Naive B cell (primary cell): ENCODE data around the gene RAP2A. TPM values are rescaled to one million over a fixed set of nuclear protein-coding genes. Genes with fewer than 3 reads are reported as not detected.

Experiments used
- ATAC-seq, 2 donors: fragments of 150-1000 bp; cut with Tn5 transposase; 2 replicates each; pipeline ENCODE4 v1.10.0; 2021; ENCODE audit warnings: low read depth in 2 of 2, mild to moderate bottlenecking in 2 of 2, moderate library complexity in 2 of 2
- DNase-seq: peaks from one replicate; pipeline ENCODE4 v3.0.0; 2022
- H3K27ac Mint-ChIP-seq, 6 donors: one replicate each; pipeline ENCODE4 v1.8.0; 2020 to 2022; ENCODE audit warnings: mild to moderate bottlenecking in 6 of 6, mixed read lengths in 6 of 6, moderate library complexity in 5 of 6, inconsistent platforms in 2 of 6
- H3K27me3 Mint-ChIP-seq, 3 donors: one replicate each; pipeline ENCODE4 v1.8.0; 2021 to 2022; ENCODE audit warnings: mixed read lengths in 3 of 3, mild to moderate bottlenecking in 1 of 3
- H3K36me3 Mint-ChIP-seq, 2 donors: one replicate each; pipeline ENCODE4 v1.8.0; 2020 to 2022; ENCODE audit warnings: mixed read lengths in 2 of 2, inconsistent platforms in 1 of 2, mild to moderate bottlenecking in 1 of 2
- H3K4me1 Mint-ChIP-seq, 3 donors: one replicate each; pipeline ENCODE4 v1.8.0; 2020 to 2022; ENCODE audit warnings: mixed read lengths in 3 of 3, inconsistent platforms in 1 of 3, mild to moderate bottlenecking in 1 of 3, moderate library complexity in 1 of 3
- H3K4me3 Mint-ChIP-seq, 8 donors: one replicate each; pipeline ENCODE4 v1.8.0; 2020 to 2022; ENCODE audit warnings: mild to moderate bottlenecking in 8 of 8, mixed read lengths in 8 of 8, moderate library complexity in 8 of 8, inconsistent platforms in 2 of 8
- H3K9me3 Mint-ChIP-seq, 7 donors: one replicate each; pipeline ENCODE4 v1.8.0; 2020 to 2022; ENCODE audit warnings: mixed read lengths in 7 of 7, mild to moderate bottlenecking in 5 of 7, inconsistent platforms in 2 of 7, moderate library complexity in 1 of 7
- polyA plus RNA-seq, 6 donors: library from polyadenylated mRNA; unstranded; fragments of 300-500 nt; fragmentation: Illumina TruSeq; gene quantifications; one replicate each; pipeline ENCODE4 v1.2.3, GENCODE V29; 2021; ENCODE audit warnings: low read depth in 6 of 6

RAP2A gene
- polyA plus RNA-seq, 6 donors from 2014 or later, result 1.2 to 2.7 (median 1.7) TPM

DNA sequence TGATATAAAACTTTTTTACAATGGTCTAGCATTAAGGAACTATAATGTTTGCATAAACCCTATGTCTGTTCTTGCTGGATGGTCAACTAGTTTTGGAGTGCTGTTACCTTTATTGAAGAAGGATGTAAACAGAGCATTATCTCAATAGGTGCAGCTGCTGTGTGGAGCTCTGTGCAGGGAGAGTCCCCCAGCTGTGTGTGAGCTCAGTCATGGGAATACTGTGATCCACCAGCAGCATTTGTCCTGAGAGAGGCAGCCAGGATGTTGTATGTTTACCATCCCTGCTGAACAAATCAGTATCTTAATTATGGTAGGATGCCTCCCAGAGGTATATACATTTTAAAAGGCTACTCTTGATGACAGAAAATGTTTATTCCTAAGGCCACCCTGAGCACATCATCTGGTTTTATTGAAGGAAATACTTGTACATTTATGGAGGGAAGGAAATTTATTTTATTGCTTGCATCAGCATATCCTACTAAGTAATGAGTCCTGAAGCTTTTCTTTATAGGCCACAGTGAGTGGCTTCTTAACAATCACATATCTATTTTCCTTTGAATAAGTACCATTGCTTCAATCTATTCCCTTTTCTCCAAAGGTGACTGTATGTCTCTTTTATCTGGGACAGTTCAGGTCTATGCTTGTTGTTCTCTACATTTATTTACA is 11.7 kb downstream of the RAP2A start:
- H3K27ac Mint-ChIP-seq, result peak overlapping the region in 1 of 6 donors; percentile 81
- DNase-seq (no peak), ATAC-seq (no peak)
- H3K36me3 Mint-ChIP-seq, result no peaks in the 10 kb centered on the region
- no peaks in the 10 kb centered on the region for H3K9me3 Mint-ChIP-seq
- H3K4me3 Mint-ChIP-seq, result no peak overlapping the region
- H3K4me1 Mint-ChIP-seq, result no peaks in the 10 kb centered on the region
- no peaks in the 10 kb centered on the region for H3K27me3 Mint-ChIP-seq

DNA sequence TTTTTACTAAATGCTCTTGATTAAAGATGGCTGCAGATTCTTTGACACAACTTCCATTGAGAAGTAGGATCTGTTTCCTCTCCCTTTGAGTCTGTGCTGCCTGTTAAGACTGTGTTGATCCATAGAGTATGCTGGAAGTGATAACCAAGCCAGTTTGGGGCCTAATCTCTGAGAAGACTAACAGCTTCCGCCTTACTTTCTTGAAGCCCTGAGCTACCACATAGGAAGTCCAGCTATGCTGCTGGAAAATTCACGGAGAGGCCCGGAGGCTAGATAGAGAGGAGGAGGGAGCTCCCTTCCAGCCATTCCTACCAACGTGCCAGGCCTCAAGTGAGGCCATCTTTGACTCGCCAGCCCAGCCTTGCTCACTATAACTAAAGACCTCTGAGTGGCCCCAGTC is 12.5 kb downstream of the RAP2A start:
- no peaks in the 10 kb centered on the region for H3K9me3 Mint-ChIP-seq
- H3K27ac Mint-ChIP-seq, result no peak overlapping the region
- DNase-seq, result no peak
- no peaks in the 10 kb centered on the region for H3K27me3 Mint-ChIP-seq
- ATAC-seq, result no peak
- no peak overlapping the region for H3K4me3 Mint-ChIP-seq
- H3K4me1 Mint-ChIP-seq, result no peaks in the 10 kb centered on the region
- H3K36me3 Mint-ChIP-seq, result no peaks in the 10 kb centered on the region

DNA sequence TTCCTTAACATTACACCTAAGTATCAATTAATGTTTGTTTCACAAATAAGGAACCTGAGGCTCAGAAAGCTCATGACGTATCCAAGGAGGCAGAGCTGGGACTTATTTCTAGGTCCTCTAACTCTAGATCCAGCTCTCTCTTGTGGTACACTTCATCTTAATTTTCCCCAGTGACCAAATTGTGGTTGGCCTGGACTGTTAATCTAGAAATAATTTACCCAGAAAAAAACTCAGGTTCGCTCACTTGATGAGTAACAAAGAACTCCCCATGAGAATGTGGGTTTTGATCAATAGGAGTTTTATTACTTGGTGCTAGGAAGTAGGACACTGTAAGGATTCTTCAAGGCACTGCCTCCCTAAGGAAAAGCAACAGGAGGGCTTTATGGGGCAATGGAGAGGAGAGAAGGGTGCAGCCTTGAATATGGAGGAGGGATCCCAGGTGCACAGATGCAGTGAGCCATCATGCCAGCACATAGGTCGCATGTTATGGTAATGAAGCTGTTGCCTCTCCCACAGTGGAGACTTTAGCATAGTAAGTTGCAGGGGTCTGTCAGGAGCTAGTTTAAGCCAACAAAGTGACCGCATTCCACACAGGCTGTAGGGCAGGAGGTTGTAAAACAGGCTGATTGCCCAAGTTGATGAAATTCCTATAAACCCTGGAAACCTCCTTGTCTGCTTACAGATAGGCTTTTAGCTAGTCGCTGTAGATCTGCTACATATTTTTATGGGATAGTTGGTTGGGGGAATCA is 14.7 kb downstream of the RAP2A start:
- H3K27ac Mint-ChIP-seq, result no peak overlapping the region

DNA sequence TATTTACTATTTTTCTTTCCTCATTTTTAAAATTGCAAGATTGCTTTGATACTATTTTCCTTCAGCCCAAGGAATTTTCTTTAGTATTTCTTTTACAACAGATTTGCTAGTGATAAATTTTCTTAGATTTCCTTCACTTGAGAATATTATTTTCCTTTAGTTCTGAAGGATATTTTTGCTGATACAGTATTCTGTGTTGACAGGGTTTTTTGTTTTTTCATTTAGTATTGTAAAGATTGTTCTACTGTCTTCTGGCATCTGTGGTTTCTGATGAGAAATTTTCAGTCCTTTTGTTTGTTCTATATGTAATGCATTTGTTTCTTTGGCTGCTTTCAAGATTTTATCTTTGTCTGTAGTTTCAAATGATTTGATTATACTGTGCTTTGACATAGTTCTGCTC is 20.7 kb downstream of the RAP2A start:
- ATAC-seq, result no peak
- Mint-ChIP-seq H3K4me3 (no peak overlapping the region), H3K36me3 (peaks cover 18 to 23% of the 10 kb centered on the region in 2 donors), H3K27me3 (no peaks in the 10 kb centered on the region), H3K4me1 (peaks cover 7 to 14% (median 9%) of the 10 kb centered on the region in 3 donors), H3K27ac (no peak overlapping the region), H3K9me3 (peaks cover 0 to 29% (median 16%) of the 10 kb centered on the region in 7 donors)
- no peak for DNase-seq

More for the DNA sequence above, 14.7 kb downstream of the RAP2A start:
- Mint-ChIP-seq H3K9me3 (peaks cover 0 to 4% (median 2%) of the 10 kb centered on the region in 7 donors), H3K27me3 (no peaks in the 10 kb centered on the region), H3K4me3 (no peak overlapping the region), H3K36me3 (peaks cover 5 to 8% of the 10 kb centered on the region in 2 donors), H3K4me1 (no peaks in the 10 kb centered on the region)
- ATAC-seq (no peak), DNase-seq (no peak)

DNA sequence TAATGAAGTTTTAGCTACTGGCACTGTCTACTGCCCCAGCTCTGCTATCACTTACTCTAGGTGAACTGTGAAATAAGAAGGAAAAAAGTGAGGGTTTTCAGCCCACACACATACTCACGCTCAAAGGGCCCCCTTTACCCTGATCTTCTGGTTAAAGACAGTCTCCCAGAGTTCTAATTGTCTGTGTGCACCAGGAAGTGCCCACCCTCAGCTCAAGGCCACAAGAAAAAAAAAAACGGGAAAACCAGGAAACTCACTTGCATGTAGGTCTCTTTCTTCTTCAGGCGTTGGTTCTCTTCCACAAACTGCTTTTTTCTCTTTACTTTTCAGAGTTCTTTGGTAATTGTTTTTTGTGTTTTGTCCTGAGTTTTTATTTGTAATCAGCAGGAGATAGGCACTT is 22.1 kb downstream of the RAP2A start:
- Mint-ChIP-seq H3K4me1 (peaks cover 20 to 27% (median 22%) of the 10 kb centered on the region in 3 donors), H3K9me3 (peaks cover 0 to 29% (median 16%) of the 10 kb centered on the region in 7 donors), H3K36me3 (peaks cover 18 to 23% of the 10 kb centered on the region in 2 donors), H3K27ac (no peak overlapping the region), H3K27me3 (no peaks in the 10 kb centered on the region), H3K4me3 (peak overlapping the region in 1 of 8 donors; percentile 33)
- no peak for ATAC-seq
- no peak for DNase-seq

DNA sequence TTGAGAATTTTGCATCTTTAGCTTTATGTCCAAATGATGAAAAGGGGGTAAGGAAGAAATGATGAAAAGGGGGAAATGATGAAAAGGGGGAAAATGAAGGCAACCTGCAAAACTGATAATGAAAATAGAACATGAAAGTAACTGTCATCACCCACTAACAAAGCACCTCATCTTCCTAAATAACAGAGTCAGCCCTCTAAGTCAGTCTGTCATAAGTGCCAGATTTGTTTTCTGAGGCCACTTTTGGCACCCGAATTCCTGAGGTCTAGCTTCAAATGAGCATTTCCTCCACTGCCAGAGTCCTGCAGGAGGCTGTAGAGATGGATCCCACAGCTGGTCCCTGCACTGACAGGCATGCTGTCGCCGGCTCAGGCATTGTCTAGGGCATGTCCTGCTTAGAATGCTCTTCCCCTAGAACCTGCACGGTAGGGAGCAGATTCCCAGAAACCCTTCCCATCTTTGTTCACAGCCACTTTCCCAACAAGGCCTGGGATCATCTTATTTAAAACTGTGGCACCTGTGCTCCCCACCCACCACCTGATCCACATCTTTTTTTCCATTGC is 25.3 kb downstream of the RAP2A start:
- peaks cover 21 to 27% (median 23%) of the 10 kb centered on the region in 3 donors for H3K4me1 Mint-ChIP-seq
- peaks cover 0 to 21% (median 11%) of the 10 kb centered on the region in 7 donors for H3K9me3 Mint-ChIP-seq
- no peaks in the 10 kb centered on the region for H3K27me3 Mint-ChIP-seq
- H3K27ac Mint-ChIP-seq, result peak overlapping the region in 4 of 6 donors; percentile 3 to 65 (median 36)
- ATAC-seq, result no peak
- no peak for DNase-seq
- peaks cover 10 to 18% of the 10 kb centered on the region in 2 donors for H3K36me3 Mint-ChIP-seq
- no peak overlapping the region for H3K4me3 Mint-ChIP-seq

DNA sequence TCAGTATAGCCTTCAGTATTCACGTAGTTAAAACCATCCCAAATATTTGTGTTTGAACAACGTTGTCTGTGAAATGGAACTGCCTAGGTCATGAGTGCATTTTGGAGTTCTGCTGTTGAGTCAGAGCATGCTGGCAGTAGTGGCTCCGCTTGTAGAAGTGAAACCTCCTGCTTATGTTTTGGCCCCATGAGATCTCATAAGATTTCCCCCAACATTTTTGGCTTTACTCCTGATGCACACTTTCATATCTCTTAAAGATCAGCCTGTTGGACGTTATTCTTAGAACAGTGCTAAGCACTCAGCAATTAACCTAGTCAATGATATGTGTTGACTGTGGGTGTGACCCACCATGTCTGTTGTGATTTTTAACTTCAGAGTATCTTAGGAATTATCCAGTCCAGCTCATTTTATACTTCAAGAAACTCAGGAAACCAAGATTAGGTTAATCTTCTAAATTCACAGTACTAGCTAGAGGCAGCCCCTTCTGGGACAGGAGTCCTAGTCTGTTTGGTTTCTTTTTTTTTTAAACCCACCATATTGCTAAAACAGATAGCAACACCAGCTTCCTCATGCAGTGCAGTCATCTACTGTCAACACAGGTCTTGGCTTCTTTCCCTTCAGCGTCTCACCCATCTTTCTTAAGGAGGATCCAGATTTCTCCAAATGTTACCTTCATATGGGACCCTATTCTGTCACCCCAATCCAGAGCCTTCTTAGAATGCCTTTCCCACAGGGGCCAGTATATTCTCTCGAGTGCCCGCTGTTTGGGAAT is 26.2 kb downstream of the RAP2A start:
- ATAC-seq, result peak; percentile 94 to 95
- Mint-ChIP-seq H3K9me3 (peaks cover 0 to 12% (median 7%) of the 10 kb centered on the region in 7 donors), H3K27ac (peak overlapping the region; percentile 23 to 81 (median 68)), H3K4me3 (peak overlapping the region in 4 of 8 donors; percentile 17 to 43 (median 32)), H3K4me1 (peaks cover 21 to 27% (median 23%) of the 10 kb centered on the region in 3 donors), H3K27me3 (no peaks in the 10 kb centered on the region), H3K36me3 (peaks cover 7 to 17% of the 10 kb centered on the region in 2 donors)
- peak; percentile 28 for DNase-seq

DNA sequence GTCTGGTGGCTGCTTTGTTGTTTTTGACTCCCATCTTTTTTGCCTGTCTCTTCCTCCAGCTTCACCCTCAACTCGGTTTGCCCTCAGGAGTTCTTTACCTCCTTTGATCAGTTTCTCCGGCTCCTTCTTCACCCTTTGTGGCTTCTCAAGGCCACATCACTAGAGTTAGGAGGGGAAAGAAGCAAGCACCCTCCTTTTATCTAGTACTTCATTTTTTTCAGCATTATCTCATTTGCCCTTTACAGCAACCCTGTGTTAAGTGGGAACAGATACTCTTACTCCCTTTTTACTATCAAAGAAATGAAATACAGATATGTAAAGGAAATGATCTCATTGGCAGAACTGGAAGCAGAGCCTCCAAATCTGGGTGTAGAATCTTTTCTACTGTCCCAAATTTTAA is 26.9 kb downstream of the RAP2A start:
- Mint-ChIP-seq H3K4me3 (peak overlapping the region in 3 of 8 donors; percentile 4 to 45 (median 27)), H3K36me3 (peaks cover under 1 to 11% of the 10 kb centered on the region in 2 donors), H3K27ac (peak overlapping the region in 3 of 6 donors; percentile 32 to 78 (median 41)), H3K9me3 (peaks cover 0 to 6% (median 1%) of the 10 kb centered on the region in 7 donors), H3K27me3 (no peaks in the 10 kb centered on the region), H3K4me1 (peaks cover 21 to 27% (median 23%) of the 10 kb centered on the region in 3 donors)
- ATAC-seq (no peak), DNase-seq (no peak)

DNA sequence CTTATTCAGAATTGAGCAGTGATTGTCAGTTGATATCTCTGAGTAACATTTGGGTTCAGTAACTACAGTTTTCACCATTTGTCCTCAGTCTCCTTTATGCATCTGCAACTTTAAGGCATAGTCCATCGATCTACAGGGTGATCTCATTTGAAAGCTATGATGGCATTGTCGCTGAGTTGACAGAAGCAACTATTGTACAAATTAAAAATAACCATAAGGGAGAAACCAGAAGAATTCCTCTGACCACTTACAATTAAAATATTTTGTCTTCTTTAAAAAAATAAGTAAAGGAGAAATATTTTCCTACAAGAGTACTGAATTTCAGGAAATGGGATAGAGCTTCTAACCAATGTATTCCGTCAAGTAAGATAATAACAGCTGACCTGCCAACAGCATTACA is 30.6 kb downstream of the RAP2A start:
- no peak overlapping the region for H3K27ac Mint-ChIP-seq
- no peaks in the 10 kb centered on the region for H3K27me3 Mint-ChIP-seq
- peaks cover 15% of the 10 kb centered on the region in 3 donors for H3K4me1 Mint-ChIP-seq
- ATAC-seq, result no peak
- H3K36me3 Mint-ChIP-seq, result peaks cover 0 to 5% of the 10 kb centered on the region in 2 donors
- no peaks in the 10 kb centered on the region for H3K9me3 Mint-ChIP-seq
- no peak overlapping the region for H3K4me3 Mint-ChIP-seq
- DNase-seq, result no peak

DNA sequence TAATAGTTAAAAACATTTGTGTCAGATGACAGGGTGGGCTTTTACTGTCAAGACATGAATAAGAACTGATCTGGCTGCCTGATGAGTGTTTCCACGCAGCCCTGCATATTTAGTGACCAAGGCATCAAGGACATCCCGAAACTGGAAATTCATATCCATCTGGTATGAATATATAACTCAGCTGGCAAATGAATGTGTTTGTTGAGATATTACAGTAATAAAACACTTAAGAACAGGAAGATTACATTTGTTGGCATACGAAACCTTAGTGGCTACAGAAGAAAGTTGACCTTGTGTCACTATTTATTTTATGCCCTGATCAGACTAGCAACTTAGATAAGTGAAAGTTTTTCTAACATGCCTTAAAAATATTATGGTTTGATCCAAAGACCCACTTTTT is 32.8 kb downstream of the RAP2A start:
- DNase-seq, result no peak
- Mint-ChIP-seq H3K27ac (no peak overlapping the region), H3K36me3 (peaks cover 0 to 5% of the 10 kb centered on the region in 2 donors), H3K9me3 (peaks cover 0 to 2% (median 0%) of the 10 kb centered on the region in 7 donors), H3K27me3 (no peaks in the 10 kb centered on the region), H3K4me1 (no peaks in the 10 kb centered on the region), H3K4me3 (no peak overlapping the region)
- no peak for ATAC-seq

DNA sequence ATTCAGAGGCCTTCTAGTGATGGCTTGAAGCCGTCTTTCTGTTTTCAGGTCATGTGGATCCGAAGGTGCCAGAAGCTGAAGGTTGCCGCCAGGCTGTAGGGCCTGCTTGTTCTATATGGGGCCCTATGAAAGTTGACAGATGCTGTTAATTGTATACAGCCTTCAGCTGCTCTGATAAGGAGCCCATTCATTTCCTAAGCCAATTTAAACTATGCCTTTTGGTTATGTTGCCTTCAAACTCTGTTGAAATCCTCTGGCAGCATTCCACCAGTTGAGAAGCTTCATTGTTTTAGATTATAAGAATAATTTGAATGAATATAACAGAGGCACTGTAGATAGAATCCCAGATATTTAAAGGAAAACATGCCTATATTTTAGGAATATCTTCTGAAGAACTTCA is 34.4 kb downstream of the RAP2A start:
- Mint-ChIP-seq H3K27ac (no peak overlapping the region), H3K36me3 (peaks cover 0 to 5% of the 10 kb centered on the region in 2 donors), H3K27me3 (no peaks in the 10 kb centered on the region), H3K9me3 (peaks cover 0 to 2% (median 0%) of the 10 kb centered on the region in 7 donors), H3K4me3 (no peak overlapping the region), H3K4me1 (peaks cover 0 to 2% (median 0%) of the 10 kb centered on the region in 3 donors)
- DNase-seq (no peak), ATAC-seq (no peak)

DNA sequence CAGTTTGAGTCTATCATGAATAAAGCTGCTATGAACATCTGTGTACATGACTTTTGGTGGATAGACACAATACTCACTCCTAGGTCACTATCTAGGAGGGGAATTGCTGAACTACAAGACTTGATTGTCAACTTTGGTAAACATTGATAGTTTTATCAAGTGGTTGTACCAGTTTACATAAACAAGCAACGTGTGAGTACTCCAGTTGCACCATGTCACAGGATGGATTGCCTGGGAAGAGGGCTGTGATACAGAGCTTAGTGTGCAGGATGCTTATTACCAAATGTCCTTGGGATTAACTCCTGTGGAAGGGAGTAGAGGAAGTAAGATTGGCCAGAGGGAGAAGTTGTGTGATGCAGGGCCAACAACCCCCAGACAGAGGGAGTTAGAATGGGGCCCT is 37.7 kb downstream of the RAP2A start:
- ATAC-seq, result no peak
- peaks cover 0 to 2% (median 0%) of the 10 kb centered on the region in 3 donors for H3K4me1 Mint-ChIP-seq
- no peak for DNase-seq
- H3K4me3 Mint-ChIP-seq, result no peak overlapping the region
- peaks cover 0 to 2% (median 0%) of the 10 kb centered on the region in 7 donors for H3K9me3 Mint-ChIP-seq
- H3K27ac Mint-ChIP-seq, result no peak overlapping the region
- H3K27me3 Mint-ChIP-seq, result peaks cover 0 to 4% (median 0%) of the 10 kb centered on the region in 3 donors
- H3K36me3 Mint-ChIP-seq, result no peaks in the 10 kb centered on the region
